Colonic mucosa (tissue), 4 donors: ENCODE measurements around the gene DRC3. TPM values are rescaled to one million over a fixed set of nuclear protein-coding genes. Genes with fewer than 3 reads are reported as not detected.

ENCODE experiments used
- DNase-seq: peaks from one replicate; pipeline ENCODE4 v3.0.0-alpha.2; 2020
- H3K27ac ChIP-seq: fragments of 200-600 bp; one replicate; pipeline ENCODE4 v1.8.0; 2021
- H3K27me3 ChIP-seq: fragments of 200-600 bp; one replicate; pipeline ENCODE4 v1.8.0; 2021
- H3K36me3 ChIP-seq: fragments of 200-600 bp; one replicate; pipeline ENCODE4 v1.8.0; 2021
- H3K4me1 ChIP-seq: fragments of 200-600 bp; one replicate; pipeline ENCODE4 v1.8.0; 2021; ENCODE audit warnings: mild to moderate bottlenecking
- H3K4me3 ChIP-seq: fragments of 200-600 bp; one replicate; pipeline ENCODE4 v1.8.0; 2021
- H3K9ac ChIP-seq, 2 donors: one replicate each; pipeline ENCODE4 v1.7.0; 2013; ENCODE audit warnings: control low read depth in 2 of 2, low read depth in 2 of 2, low read length in 2 of 2
- H3K9me3 ChIP-seq: fragments of 200-600 bp; one replicate; pipeline ENCODE4 v1.8.0; 2021
- CTCF ChIP-seq: fragments of 200-600 bp; IDR thresholded peaks from one replicate; pipeline ENCODE4 v1.8.0; 2022; ENCODE audit warnings: antibody characterized with exemption, mild to moderate bottlenecking
- intact Hi-C: fragments of 100-400 bp; cut with DNase I; formaldehyde crosslinking; loops from one replicate; pipeline ENCODE4 v1.14.1; 2022
- total RNA-seq, 2 donors: library from RNA; stranded (reverse); fragmentation: NEBNext Ultra II Directional in 1 of 2; extraction: Animal tissue kit (Norgen Biotek cat#: 25700) in 1 of 2; gene quantifications; one replicate each; pipeline ENCODE4 v1.2.1, GENCODE V29; 2021
- donor health status: healthy.
- donor health status: DM: no; HTN: no; CAD: no.
- donor health status: DM: no; HTN: no; CAD: no.

The DRC3 gene
- total RNA-seq, 2 donors from 2014 or later = 0.79 to 1.1 TPM

GRCh38 chr17:18004884-18005305 is 32.2 kb downstream of the DRC3 start:
- TF ChIP-seq CTCF = no peak
- no peak overlapping the region for H3K4me3 ChIP-seq
- no peaks in the 10 kb centered on the region for H3K36me3 ChIP-seq
- intact Hi-C loops = no loop called here
- no peak for DNase-seq
- no peak overlapping the region for H3K27ac ChIP-seq
- H3K4me1 ChIP-seq = no peaks in the 10 kb centered on the region
- no peaks in the 10 kb centered on the region for H3K9me3 ChIP-seq
- H3K9ac ChIP-seq = no peak overlapping the region
- no peaks in the 10 kb centered on the region for H3K27me3 ChIP-seq

GRCh38 chr17:18005496-18005895 is 32.8 kb downstream of the DRC3 start:
- Histone ChIP-seq H3K9me3 (no peaks in the 10 kb centered on the region), H3K27ac (no peak overlapping the region), H3K27me3 (no peaks in the 10 kb centered on the region), H3K4me1 (no peaks in the 10 kb centered on the region), H3K9ac (no peak overlapping the region), H3K4me3 (no peak overlapping the region), H3K36me3 (no peaks in the 10 kb centered on the region)
- TF ChIP-seq CTCF = no peak
- no peak for DNase-seq
- intact Hi-C loops = no loop called here

GRCh38 chr17:18006495-18007239 is 34.0 kb downstream of the DRC3 start:
- H3K36me3 ChIP-seq = no peaks in the 10 kb centered on the region
- DNase-seq = no peak

GRCh38 chr17:18008496-18009268 is 36.0 kb downstream of the DRC3 start:
- intact Hi-C loops = no loop called here
- no peaks in the 10 kb centered on the region for H3K9me3 ChIP-seq
- H3K4me1 ChIP-seq = no peaks in the 10 kb centered on the region
- no peak for DNase-seq
- no peak for TF ChIP-seq CTCF
- no peaks in the 10 kb centered on the region for H3K36me3 ChIP-seq
- no peak overlapping the region for H3K9ac ChIP-seq
- H3K27me3 ChIP-seq = no peaks in the 10 kb centered on the region
- no peak overlapping the region for H3K4me3 ChIP-seq
- no peak overlapping the region for H3K27ac ChIP-seq

More at GRCh38 chr17:18006495-18007239, 34.0 kb downstream of the DRC3 start:
- intact Hi-C loops = no loop called here
- Histone ChIP-seq H3K27ac (no peak overlapping the region), H3K9me3 (no peaks in the 10 kb centered on the region), H3K4me1 (no peaks in the 10 kb centered on the region), H3K9ac (no peak overlapping the region), H3K4me3 (no peak overlapping the region), H3K27me3 (no peaks in the 10 kb centered on the region)
- no peak for TF ChIP-seq CTCF

- H3K27ac ChIP-seq = no peak overlapping the region
- H3K4me3 ChIP-seq = no peak overlapping the region
- intact Hi-C loops = no loop called here
- H3K36me3 ChIP-seq = no peaks in the 10 kb centered on the region
- no peaks in the 10 kb centered on the region for H3K27me3 ChIP-seq
- H3K9me3 ChIP-seq = no peaks in the 10 kb centered on the region
- TF ChIP-seq CTCF = no peak
- no peak for DNase-seq
- H3K9ac ChIP-seq = no peak overlapping the region
- H3K4me1 ChIP-seq = no peaks in the 10 kb centered on the region
Observed at GRCh38 chr17:18009609-18010420, 37.2 kb downstream of the DRC3 start.
